IMR-90 (cell line): Measurements from ENCODE around the gene MROH8. TPM values are rescaled to one million over a fixed set of nuclear protein-coding genes. Genes with fewer than 3 reads are reported as not detected.

Experiments used
- ATAC-seq: fragments of 200-7000 bp; cut with Tn5 transposase; 2 replicates; pipeline ENCODE4 v1.9.1; 2020; ENCODE audit warnings: low read depth, mild to moderate bottlenecking, moderate library complexity
- BruUV-seq: library from RNA; stranded (reverse); fragments of 400-500 nt; replicated peaks from 2 replicates; lab custom pipeline; 2021; lab: Mats Ljungman, UMichigan
- CTCF ChIA-PET: fragments of 300-600 bp; formaldehyde crosslinking; extraction: SDS; loops from one replicate; lab custom pipeline; 2021; ENCODE audit warnings: antibody characterized with exemption; lab: Yijun Ruan, JAX
- POLR2A ChIA-PET: fragments of 300-600 bp; sonication (Branson Sonifier 250); formaldehyde crosslinking; loops from one replicate; lab custom pipeline; 2022; ENCODE audit warnings: antibody characterized with exemption; ENCODE audit not compliant: unreplicated experiment; lab: Charles Lee
- DNase-seq: peaks from one replicate; pipeline ENCODE4 v3.0.0; 2013
- H2AFZ ChIP-seq: replicated peaks from 2 replicates; pipeline ENCODE3; 2013; ENCODE audit warnings: low read length, mild to moderate bottlenecking; ENCODE audit not compliant: poor library complexity
- H2AK5ac ChIP-seq: 2 replicates; pipeline ENCODE4 v1.6.1; 2013; ENCODE audit warnings: low read depth, low read length, inconsistent platforms
- H2AK9ac ChIP-seq: replicated peaks from 2 replicates; pipeline ENCODE3; 2013; ENCODE audit warnings: mild to moderate bottlenecking, low read depth, low read length, moderate library complexity; ENCODE audit not compliant: poor library complexity
- H2BK120ac ChIP-seq: 2 replicates; pipeline ENCODE4 v1.6.1; 2013; ENCODE audit warnings: low read depth, low read length, inconsistent platforms
- H2BK15ac ChIP-seq: 3 replicates; pipeline ENCODE4 v1.6.1; 2013; ENCODE audit warnings: low read depth, low read length, inconsistent platforms
- H2BK20ac ChIP-seq: 2 replicates; pipeline ENCODE4 v1.6.1; 2013; ENCODE audit warnings: low read depth, mild to moderate bottlenecking, inconsistent platforms, low read length, moderate library complexity
- H2BK5ac ChIP-seq: 2 replicates; pipeline ENCODE4 v1.6.1; 2013; ENCODE audit warnings: mild to moderate bottlenecking, low read depth, low read length, inconsistent platforms; ENCODE audit not compliant: poor library complexity, severe bottlenecking
- H3K14ac ChIP-seq: replicated peaks from 2 replicates; pipeline ENCODE4 v1.6.1; 2013; ENCODE audit warnings: low read depth, low read length, inconsistent platforms
- H3K18ac ChIP-seq: 2 replicates; pipeline ENCODE4 v1.6.1; 2013; ENCODE audit warnings: low read depth, low read length, control low read depth
- H3K23ac ChIP-seq: 2 replicates; pipeline ENCODE4 v1.6.1; 2013; ENCODE audit warnings: low read depth, low read length, inconsistent platforms
- H3K27ac ChIP-seq: 2 replicates; pipeline ENCODE4 v1.5.1; 2013; ENCODE audit warnings: mild to moderate bottlenecking, control low read depth, low read length; ENCODE audit not compliant: insufficient read depth
- H3K27me3 ChIP-seq: 2 replicates; pipeline ENCODE4 v1.6.1; 2013; ENCODE audit warnings: low read length; ENCODE audit not compliant: control insufficient read depth, insufficient read depth
- H3K36me3 ChIP-seq: 2 replicates; pipeline ENCODE4 v1.6.1; 2013; ENCODE audit warnings: low read length, mixed read lengths; ENCODE audit not compliant: control insufficient read depth, insufficient read depth
- H3K4ac ChIP-seq: 2 replicates; pipeline ENCODE4 v1.6.1; 2013; ENCODE audit warnings: low read depth, low read length, inconsistent platforms
- H3K4me1 ChIP-seq: 2 replicates; pipeline ENCODE4 v1.6.1; 2013; ENCODE audit warnings: low read length, mixed read lengths; ENCODE audit not compliant: control insufficient read depth, insufficient read depth
- H3K4me2 ChIP-seq: 2 replicates; pipeline ENCODE4 v1.6.1; 2013; ENCODE audit warnings: low read depth, mild to moderate bottlenecking, control low read depth, low read length, moderate library complexity
- H3K4me3 ChIP-seq: 2 replicates; pipeline ENCODE4 v1.5.1; 2013; ENCODE audit warnings: low read depth, mild to moderate bottlenecking, control low read depth, low read length, moderate library complexity; ENCODE audit not compliant: insufficient read depth
- H3K56ac ChIP-seq: 2 replicates; pipeline ENCODE4 v1.6.1; 2013; ENCODE audit warnings: low read length, inconsistent platforms; ENCODE audit not compliant: insufficient read depth; ENCODE audit errors: extremely low read depth
- H3K79me1 ChIP-seq, 2 experiments: 2 replicates each; pipeline ENCODE4 v1.6.1; 2013; ENCODE audit warnings: low read length in 2 of 2, inconsistent platforms in 1 of 2, low read depth in 1 of 2
- H3K9ac ChIP-seq: 2 replicates; pipeline ENCODE4 v1.6.1; 2013; ENCODE audit warnings: low read depth, low read length, control low read depth
- H3K9me1 ChIP-seq: 2 replicates; pipeline ENCODE4 v1.6.1; 2013; ENCODE audit warnings: low read length, inconsistent platforms; ENCODE audit not compliant: insufficient read depth
- H3K9me3 ChIP-seq: 2 replicates; pipeline ENCODE4 v1.6.1; 2013; ENCODE audit warnings: low read length; ENCODE audit not compliant: control insufficient read depth, insufficient read depth
- H4K20me1 ChIP-seq: 2 replicates; pipeline ENCODE4 v1.6.1; 2013; ENCODE audit warnings: low read length, inconsistent platforms; ENCODE audit not compliant: insufficient read depth
- H4K5ac ChIP-seq: 2 replicates; pipeline ENCODE4 v1.6.1; 2013; ENCODE audit warnings: mild to moderate bottlenecking, low read depth, low read length, control low read depth
- H4K8ac ChIP-seq, 2 experiments: 2 replicates each; pipeline ENCODE4 v1.6.1; 2013; ENCODE audit warnings: low read depth in 2 of 2, low read length in 2 of 2, control low read depth in 1 of 2, inconsistent platforms in 1 of 2
- H4K91ac ChIP-seq: 2 replicates; pipeline ENCODE4 v1.6.1; 2013; ENCODE audit warnings: low read depth, low read length, inconsistent platforms; ENCODE audit not compliant: insufficient read depth
- MAZ ChIP-seq: IDR thresholded peaks from 2 replicates; pipeline ENCODE4 v1.6.1; 2012; ENCODE audit warnings: low read depth, mild to moderate bottlenecking, low read length, improper control_type of control experiment, moderate library complexity, borderline replicate concordance
- WGBS, 2 experiments: methylation state at CpG; one replicate each; pipeline versions ENCODE4 v1.1.5 to v1.1.7; 2013; ENCODE audit warnings: missing lambda C conversion rate in 2 of 2; ENCODE audit not compliant: insufficient read length in 1 of 2; ENCODE audit errors: extremely low coverage in 2 of 2; 5-methylcytosine and 5-hydroxymethylcytosine counted together
- dilution Hi-C: fragments of 300-500 bp; cut with HindIII; formaldehyde crosslinking; loops from one replicate; pipeline ENCODE4 v1.14.3; 2018; ENCODE audit warnings: low sequenced_read_pairs; ENCODE audit not compliant: unreplicated experiment
- in situ Hi-C: fragments of 300-500 bp; cut with MboI; formaldehyde crosslinking; loops from 3 replicates; pipeline ENCODE4 v1.14.3; 2019; ENCODE audit warnings: low sequenced_read_pairs, inconsistent platforms, mixed read lengths
- intact Hi-C: fragments of 100-400 bp; cut with micrococcal nuclease; formaldehyde crosslinking; loops from 2 replicates; pipeline ENCODE4 v1.10.0; 2022
- polyA plus RNA-seq, 3 experiments: library from polyadenylated mRNA; depleted of rRNA; stranded (reverse); fragments of >200 nt; gene quantifications; 2 replicates each; pipeline ENCODE4 v1.2.3, GENCODE V29; 2012; ENCODE audit warnings: low replicate concordance in 1 of 3
- total RNA-seq: library from RNA; depleted of rRNA; stranded (reverse); fragments of >200 nt; gene quantifications from 2 replicates; pipeline ENCODE4 v1.2.3, GENCODE V29; 2012

Gene MROH8
- total and polyA plus RNA-seq, 2 of the 4 experiments (the other 2 are of a cell fraction): 1.3 to 1.8 TPM

GRCh38 chr20:37193226-37193625, 13.9 kb upstream of the MROH8 start:
- ATAC-seq (no peak), DNase-seq (no peak)
- H2BK120ac ChIP-seq: no peak overlapping the region
- no peak overlapping the region for H4K91ac ChIP-seq
- no peak overlapping the region for H2BK15ac ChIP-seq
- no peak overlapping the region for H3K4ac ChIP-seq
- CTCF ChIA-PET: no interaction called here
- no peaks in the 10 kb centered on the region for H3K9me3 ChIP-seq
- H3K27ac ChIP-seq: no peak overlapping the region
- no peak overlapping the region for H3K9ac ChIP-seq
- H3K4me3 ChIP-seq: no peak overlapping the region
- BruUV-seq: no TSS peak
- WGBS, 2 experiments: 80% methylated on average over 1 of the region's 3 CpGs; no CpG with 5 or more reads in 1 of the 2 experiments
- H2AK9ac ChIP-seq: no peak overlapping the region
- no peak overlapping the region for H3K4me2 ChIP-seq
- no peak overlapping the region for H3K56ac ChIP-seq
- H3K4me1 ChIP-seq: no peaks in the 10 kb centered on the region
- POLR2A ChIA-PET: interaction anchor here (0.6 kb wide), 1 partner anchor 38 kb away, joined by 5 read pairs; no protein-coding TSS in a partner anchor
- peaks cover 84% of the 10 kb centered on the region for H4K20me1 ChIP-seq
- in situ Hi-C loops: no loop called here
- H4K8ac ChIP-seq: no peak overlapping the region
- no peak overlapping the region; the same call in 1 of the 2 replicates for H2AK5ac ChIP-seq
- no peak for TF ChIP-seq MAZ
- intact Hi-C loops: no loop called here
- peaks cover 14% of the 10 kb centered on the region for H3K36me3 ChIP-seq
- H3K14ac ChIP-seq: no peak overlapping the region
- no peak overlapping the region for H2BK5ac ChIP-seq
- H4K5ac ChIP-seq: no peak overlapping the region
- dilution Hi-C loops: no loop called here
- no peaks in the 10 kb centered on the region for H3K27me3 ChIP-seq
- peaks cover 32 to 91% of the 10 kb centered on the region in 2 experiments for H3K79me1 ChIP-seq
- no peak overlapping the region for H3K23ac ChIP-seq
- no peak overlapping the region for H2BK20ac ChIP-seq
- no peak overlapping the region for H2AFZ ChIP-seq
- H3K9me1 ChIP-seq: no peaks in the 10 kb centered on the region
- H3K18ac ChIP-seq: no peak overlapping the region
